Astrocyte of the spinal cord (primary cell): ENCODE data around the gene PDE5A.

Source experiments
- DNase-seq: peaks from one replicate; pipeline ENCODE4 v3.0.0; 2011; ENCODE audit warnings: low read depth, low spot score
- H3K4me3 ChIP-seq: 2 replicates; pipeline ENCODE4 v1.5.1; 2011; ENCODE audit warnings: low read depth, mild to moderate bottlenecking, low read length, moderate library complexity
- in situ Hi-C: cut with HindIII; loops from 2 replicates; pipeline ENCODE4 v1.10.0; 2017; ENCODE audit warnings: low sequenced_read_pairs
- TF ChIP-seq, protein P1 (sequence below): IDR thresholded peaks from 2 replicates; pipeline ENCODE4 v1.5.1; 2012; ENCODE audit warnings: low read depth, mild to moderate bottlenecking, low read length, inconsistent platforms

Gene PDE5A

DNA sequence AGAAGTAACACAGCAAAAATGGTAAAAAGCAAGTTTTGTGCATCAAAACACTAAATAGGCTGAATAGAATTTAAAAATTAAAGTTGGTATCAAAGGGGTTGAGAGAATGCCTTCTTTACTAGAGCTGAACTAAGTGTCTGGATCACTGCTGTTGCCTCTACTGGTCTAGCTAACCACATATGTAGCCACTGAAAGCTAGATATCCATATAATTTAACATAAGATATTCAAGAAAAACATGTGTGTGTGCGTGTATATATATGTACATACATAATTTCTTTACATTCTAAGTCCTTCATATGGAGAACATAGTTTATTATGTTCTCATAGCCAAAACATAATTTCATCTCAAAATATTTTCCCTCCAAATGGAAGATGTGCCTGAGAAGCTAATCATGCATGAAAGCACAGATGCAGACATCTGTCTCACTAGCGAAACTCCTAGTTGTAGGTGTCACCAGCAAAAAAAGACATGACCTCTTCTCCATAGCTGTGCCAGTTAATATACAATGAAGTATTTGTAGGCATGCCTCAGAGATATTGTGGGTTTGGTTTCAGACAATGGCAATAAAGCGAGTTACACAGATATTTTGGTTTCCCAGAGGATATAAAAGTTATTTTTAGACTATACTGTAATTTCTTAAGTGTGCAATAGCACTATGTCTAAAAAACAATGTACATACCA lies 47.3 kb downstream of the PDE5A start:
- no peak overlapping the region for H3K4me3 ChIP-seq
- no peak for DNase-seq
- TF ChIP-seq, protein P1, sequence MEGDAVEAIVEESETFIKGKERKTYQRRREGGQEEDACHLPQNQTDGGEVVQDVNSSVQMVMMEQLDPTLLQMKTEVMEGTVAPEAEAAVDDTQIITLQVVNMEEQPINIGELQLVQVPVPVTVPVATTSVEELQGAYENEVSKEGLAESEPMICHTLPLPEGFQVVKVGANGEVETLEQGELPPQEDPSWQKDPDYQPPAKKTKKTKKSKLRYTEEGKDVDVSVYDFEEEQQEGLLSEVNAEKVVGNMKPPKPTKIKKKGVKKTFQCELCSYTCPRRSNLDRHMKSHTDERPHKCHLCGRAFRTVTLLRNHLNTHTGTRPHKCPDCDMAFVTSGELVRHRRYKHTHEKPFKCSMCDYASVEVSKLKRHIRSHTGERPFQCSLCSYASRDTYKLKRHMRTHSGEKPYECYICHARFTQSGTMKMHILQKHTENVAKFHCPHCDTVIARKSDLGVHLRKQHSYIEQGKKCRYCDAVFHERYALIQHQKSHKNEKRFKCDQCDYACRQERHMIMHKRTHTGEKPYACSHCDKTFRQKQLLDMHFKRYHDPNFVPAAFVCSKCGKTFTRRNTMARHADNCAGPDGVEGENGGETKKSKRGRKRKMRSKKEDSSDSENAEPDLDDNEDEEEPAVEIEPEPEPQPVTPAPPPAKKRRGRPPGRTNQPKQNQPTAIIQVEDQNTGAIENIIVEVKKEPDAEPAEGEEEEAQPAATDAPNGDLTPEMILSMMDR = no peak
- in situ Hi-C loops = no loop called here

DNA sequence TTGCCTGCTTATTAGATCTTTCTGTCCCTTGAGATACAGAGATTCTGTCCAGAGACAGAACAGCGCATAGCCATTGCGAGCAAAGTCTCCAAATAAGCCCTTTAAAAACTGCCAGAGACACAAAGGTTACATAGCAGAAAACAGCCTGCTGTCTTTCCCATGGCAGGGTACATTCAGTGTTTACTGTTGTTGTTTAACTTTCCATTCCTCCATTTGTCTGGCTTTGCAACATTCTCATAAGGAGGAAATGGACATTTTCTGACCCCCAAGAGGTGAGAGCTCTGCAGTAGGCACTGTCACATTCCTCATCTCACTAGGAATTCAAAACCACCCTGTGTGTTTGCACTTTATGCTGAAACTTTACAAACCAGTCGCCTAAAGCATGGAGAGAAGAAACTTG lies 48.3 kb downstream of the PDE5A start:
- TF ChIP-seq, protein P1 = no peak
- no peak overlapping the region for H3K4me3 ChIP-seq
- DNase-seq = peak; percentile 9
- in situ Hi-C loops = no loop called here

DNA sequence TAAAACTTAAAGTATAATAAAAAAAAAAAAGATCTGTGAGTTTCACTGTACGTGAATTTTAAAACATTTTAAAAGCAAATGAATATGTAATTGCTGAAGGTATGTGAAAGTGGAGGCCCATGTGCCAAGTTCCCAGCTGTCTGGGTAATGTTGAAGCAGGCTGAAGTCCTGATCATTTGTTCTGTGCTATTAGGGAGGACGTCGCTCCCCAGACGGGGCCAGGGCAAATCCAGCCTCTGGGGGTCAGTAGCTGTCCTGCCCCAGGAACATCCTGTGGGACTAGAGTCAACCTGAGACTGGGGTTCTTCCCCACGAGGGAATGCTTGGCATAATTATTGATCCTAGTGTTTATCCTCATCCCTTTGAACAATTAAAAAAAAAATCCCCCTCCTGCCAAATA lies 48.8 kb downstream of the PDE5A start:
- TF ChIP-seq, protein P1 = no peak
- no peak for DNase-seq
- H3K4me3 ChIP-seq = no peak overlapping the region
- in situ Hi-C loops = no loop called here

DNA sequence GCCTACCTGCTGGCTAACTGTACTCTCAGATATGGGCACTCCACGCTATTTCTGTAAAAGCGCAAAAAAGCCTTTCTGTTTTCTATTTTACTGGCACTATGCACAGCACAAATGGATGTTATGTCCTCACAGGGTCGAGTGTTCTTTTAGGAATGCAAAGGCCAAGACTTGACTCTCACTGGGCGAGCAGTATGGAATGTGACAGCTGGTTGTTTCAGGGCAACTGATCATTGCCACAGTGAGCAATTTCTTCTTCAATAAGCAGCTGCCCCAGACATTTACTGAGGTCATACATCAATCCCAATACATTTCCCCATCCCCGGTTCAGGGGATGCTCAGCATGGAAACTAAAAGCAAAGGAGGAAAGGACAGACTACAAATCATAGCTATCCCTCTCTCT lies 58.2 kb downstream of the PDE5A start:
- in situ Hi-C loops = no loop called here
- TF ChIP-seq, protein P1 = no peak

DNA sequence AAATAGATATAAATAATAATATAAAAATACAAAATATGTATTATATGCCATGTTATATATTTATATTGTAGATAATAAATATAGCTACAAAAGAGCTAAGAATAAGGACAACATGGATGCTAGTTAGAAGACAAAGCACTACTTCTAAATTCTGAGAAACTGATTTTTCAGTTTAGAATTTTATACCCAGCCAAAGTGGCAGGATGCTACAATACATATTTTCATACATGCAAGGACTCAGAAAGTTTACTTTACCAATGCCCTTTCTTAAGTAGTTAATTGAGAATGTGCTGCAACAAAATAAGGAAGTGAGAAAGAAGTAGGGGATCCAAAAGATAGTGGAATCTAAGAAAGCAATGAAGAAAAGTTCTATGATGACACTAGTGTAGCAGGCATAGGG lies 64.5 kb downstream of the PDE5A start:
- TF ChIP-seq, protein P1 = no peak
- H3K4me3 ChIP-seq = no peak overlapping the region
- DNase-seq = no peak
- in situ Hi-C loops = no loop called here

More for the DNA sequence above, 58.2 kb downstream of the PDE5A start:
- H3K4me3 ChIP-seq = no peak overlapping the region
- DNase-seq = peak; percentile 30

DNA sequence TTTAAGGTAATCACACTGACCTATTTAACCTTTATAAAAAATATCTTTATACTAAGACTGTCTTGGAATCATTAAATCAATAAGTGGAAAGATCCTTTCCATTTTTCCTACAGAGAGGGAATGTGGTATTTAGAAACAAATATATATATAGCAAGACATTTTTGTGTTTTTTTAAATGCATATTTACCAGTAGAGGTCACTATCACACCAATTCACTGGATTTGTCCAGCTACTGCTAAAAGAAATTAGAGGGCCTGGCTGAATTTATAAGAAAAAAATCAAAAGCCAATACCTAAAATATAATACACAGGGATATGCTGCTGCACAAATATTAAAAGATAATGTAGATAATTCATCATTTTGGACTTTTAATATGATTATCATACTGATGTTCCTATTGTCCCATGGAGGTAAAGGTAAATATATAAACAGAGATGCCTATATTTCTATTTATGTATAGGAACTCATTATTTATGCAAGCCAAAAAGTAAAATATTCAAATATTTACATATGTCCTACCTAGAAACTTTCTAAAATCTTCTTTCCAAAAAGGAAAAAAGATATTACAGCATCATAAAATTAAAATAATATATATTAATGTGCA lies 69.5 kb downstream of the PDE5A start:
- in situ Hi-C loops = no loop called here
- DNase-seq = peak; percentile 76
- no peak overlapping the region for H3K4me3 ChIP-seq
- TF ChIP-seq, protein P1 = peak; percentile 32
